ENCODE data around the gene SLC15A1.

The SLC15A1 gene

DNA sequence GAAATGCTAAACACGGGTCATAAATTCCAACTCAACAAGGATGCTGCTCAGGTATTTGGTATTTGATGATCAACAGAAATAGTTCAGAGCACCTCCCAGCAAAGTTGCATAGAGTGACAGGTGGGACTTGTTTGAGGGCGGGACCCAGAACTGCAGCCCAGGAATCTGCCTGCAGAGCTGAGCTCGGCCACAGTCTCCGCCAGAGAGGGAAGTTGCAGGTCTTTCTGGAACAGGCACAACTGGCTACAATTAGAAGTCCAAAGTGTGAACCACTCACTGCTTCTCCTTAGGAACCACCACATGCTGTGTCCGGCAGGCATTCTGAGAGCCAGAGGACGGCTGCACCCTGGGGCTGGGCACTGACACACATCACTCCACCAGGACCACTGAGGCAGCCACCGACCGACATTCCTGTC is 1.1 kb downstream of the SLC15A1 start:
- Mint-ChIP-seq H3K36me3 (ENCODE audit: low read depth) (peaks cover 7% of the 10 kb centered on the region), H3K4me1 (no peaks in the 10 kb centered on the region), H3K9me3 (peaks cover 12% of the 10 kb centered on the region), H3K4me3 (no peak overlapping the region), H3K27ac (no peak overlapping the region), H3K27me3 (peaks cover 53% of the 10 kb centered on the region)
- ATAC-seq (no peak), DNase-seq (no peak)

DNA sequence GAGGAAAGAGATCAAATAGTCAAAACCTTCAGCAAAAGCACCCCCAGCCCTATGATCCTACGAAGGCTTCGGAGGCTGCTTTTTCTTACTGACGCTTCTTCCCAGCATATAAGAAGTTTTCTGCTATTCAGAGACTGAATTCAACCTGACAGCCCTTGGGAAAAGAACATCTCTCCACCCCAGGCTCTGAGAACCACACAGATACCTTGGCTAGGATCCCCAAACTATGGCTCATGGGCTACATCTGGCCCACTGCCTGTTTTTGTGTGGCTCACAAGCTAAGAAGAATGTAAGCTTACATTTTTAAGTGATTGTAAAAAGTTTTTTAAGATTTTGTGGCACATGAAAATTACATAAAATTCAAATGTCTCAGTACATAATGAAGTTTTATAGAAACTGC is 3.0 kb downstream of the SLC15A1 start:
- H3K27me3 Mint-ChIP-seq, result peaks cover 46% of the 10 kb centered on the region
- H3K36me3 Mint-ChIP-seq (ENCODE audit: low read depth), result peaks cover 7% of the 10 kb centered on the region
- H3K27ac Mint-ChIP-seq, result no peak overlapping the region
- peaks cover 10% of the 10 kb centered on the region for H3K9me3 Mint-ChIP-seq
- ATAC-seq (no peak), DNase-seq (no peak)
- H3K4me3 Mint-ChIP-seq, result no peak overlapping the region
- H3K4me1 Mint-ChIP-seq, result no peaks in the 10 kb centered on the region

DNA sequence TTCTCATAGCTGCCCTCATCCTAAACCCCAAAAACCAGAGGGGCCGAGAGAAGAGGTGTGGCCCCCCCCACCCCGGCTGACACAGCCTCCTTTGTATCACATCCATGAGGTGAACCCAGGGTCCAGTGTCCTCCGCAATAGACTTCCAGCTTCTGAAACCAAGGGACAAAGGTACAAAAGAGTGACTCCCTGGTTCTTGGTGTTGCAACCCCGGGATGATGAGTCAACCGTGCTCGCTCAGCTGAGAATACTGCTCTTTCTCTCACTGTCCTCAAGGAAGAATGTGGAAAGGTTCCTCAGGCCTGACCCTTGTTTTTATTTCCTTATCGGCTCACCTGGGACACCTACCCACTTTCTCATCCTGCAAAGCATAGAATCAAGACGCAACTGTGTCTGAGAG is 5.5 kb downstream of the SLC15A1 start:
- Mint-ChIP-seq H3K36me3 (ENCODE audit: low read depth) (no peaks in the 10 kb centered on the region), H3K4me3 (no peak overlapping the region), H3K4me1 (no peaks in the 10 kb centered on the region), H3K27me3 (peaks cover 26% of the 10 kb centered on the region), H3K9me3 (no peaks in the 10 kb centered on the region), H3K27ac (no peak overlapping the region)
- DNase-seq (no peak), ATAC-seq (no peak)

DNA sequence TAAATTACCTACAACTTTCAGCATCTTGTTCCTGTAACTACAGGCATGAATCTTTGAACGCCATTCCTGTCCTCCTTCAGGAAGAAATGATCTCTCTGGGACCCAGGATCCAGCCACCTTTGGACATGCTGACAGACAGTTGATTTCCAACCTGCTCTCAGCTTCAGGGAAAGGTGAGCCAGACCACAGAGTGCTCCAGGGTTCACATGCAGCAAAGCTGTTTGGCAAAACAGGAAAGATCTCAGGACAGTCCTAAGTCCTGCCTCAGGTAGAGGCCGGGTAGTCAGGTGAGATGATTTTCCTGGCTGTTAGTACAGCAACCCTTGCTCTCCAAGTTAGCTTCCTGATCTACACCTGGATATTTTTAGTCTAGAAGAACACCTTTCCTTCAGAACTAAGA is 9.1 kb downstream of the SLC15A1 start:
- DNase-seq, result no peak
- H3K36me3 Mint-ChIP-seq (ENCODE audit: low read depth), result no peaks in the 10 kb centered on the region
- H3K9me3 Mint-ChIP-seq, result peaks cover 4% of the 10 kb centered on the region
- no peaks in the 10 kb centered on the region for H3K4me1 Mint-ChIP-seq
- no peak for ATAC-seq
- no peak overlapping the region for H3K27ac Mint-ChIP-seq
- no peak overlapping the region for H3K4me3 Mint-ChIP-seq
- peaks cover 4% of the 10 kb centered on the region for H3K27me3 Mint-ChIP-seq

DNA sequence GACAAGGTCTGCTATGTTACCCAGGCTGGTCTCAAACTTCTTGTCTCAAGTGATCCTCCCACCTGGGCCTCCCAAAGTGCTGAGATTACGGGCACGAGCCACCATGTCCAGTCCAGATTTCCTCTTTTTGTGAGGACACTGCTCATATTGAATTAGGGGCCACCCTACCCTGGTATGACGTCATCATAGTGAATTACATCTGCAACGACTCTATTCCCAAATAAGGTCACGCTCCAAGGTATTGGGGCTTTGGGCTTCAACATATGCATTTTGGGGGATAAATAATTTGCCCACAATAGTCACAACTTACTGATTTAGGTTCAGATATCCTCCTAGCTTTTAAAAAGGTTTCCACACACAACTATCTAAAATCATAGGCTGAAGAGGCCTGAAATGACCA is 9.5 kb downstream of the SLC15A1 start:
- H3K27me3 Mint-ChIP-seq, result peaks cover 4% of the 10 kb centered on the region
- no peak overlapping the region for H3K27ac Mint-ChIP-seq
- no peaks in the 10 kb centered on the region for H3K36me3 Mint-ChIP-seq (ENCODE audit: low read depth)
- H3K9me3 Mint-ChIP-seq, result peaks cover 7% of the 10 kb centered on the region
- DNase-seq (no peak), ATAC-seq (no peak)
- H3K4me3 Mint-ChIP-seq, result no peak overlapping the region
- H3K4me1 Mint-ChIP-seq, result no peaks in the 10 kb centered on the region

DNA sequence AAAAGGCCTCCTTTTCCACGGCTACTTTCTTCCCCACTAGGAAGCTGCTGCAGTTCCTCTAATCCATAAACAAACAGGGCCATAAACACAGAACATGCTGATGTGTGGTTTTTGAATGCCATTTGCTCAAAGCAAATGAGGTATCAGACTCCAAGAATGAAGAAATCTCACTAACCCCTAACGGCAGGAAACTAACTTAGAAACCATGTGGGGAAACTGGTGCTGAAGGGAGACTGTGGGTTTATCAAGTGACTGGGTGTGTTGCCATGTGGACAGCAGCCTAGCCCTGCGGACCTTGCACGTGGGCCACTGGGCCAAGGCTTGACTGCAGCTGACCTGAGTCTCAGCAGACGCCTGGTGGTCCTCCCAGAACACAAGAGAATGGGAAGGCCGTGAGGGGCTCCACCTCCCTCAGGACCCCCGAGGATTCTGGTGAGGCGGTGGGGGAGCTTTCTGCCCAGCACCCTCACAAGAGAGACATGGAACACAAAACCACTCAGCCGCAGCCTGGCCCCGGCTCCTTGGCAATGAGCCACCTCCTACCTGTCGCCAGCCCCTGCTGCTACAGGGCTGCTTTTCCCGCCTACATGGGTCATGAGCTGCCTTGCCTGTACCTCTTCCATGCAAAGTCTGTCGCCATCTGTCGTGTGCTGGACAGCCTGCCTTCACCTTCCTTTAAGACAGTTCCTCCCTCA is 10.6 kb downstream of the SLC15A1 start:
- DNase-seq (no peak), ATAC-seq (no peak)
- Mint-ChIP-seq H3K4me1 (no peaks in the 10 kb centered on the region), H3K36me3 (ENCODE audit: low read depth) (no peaks in the 10 kb centered on the region), H3K27me3 (peaks cover 2% of the 10 kb centered on the region), H3K9me3 (peaks cover 13% of the 10 kb centered on the region), H3K27ac (no peak overlapping the region), H3K4me3 (no peak overlapping the region)

DNA sequence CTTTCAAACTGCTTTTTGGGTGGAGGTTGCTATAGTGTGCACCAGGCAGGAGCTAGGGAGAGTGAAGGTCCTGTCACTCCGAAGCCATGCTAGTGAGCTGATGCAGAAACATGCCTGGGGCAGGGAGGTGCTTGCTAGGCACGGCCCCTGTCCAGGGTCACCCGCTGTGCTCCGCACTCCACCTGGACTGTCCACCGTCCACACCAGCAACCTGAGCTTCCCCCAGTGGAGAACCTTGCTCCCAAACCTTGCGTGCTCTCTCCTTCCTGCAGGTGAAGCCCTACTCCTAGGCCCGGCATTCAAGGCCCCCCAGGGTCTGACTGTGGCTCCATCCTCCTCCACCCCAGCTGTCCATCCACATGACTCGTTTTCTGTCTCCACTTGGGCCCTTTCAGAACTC is 12.3 kb downstream of the SLC15A1 start:
- Mint-ChIP-seq H3K4me1 (no peaks in the 10 kb centered on the region), H3K27me3 (no peaks in the 10 kb centered on the region), H3K4me3 (no peak overlapping the region), H3K27ac (no peak overlapping the region), H3K9me3 (peaks cover 13% of the 10 kb centered on the region), H3K36me3 (ENCODE audit: low read depth) (no peaks in the 10 kb centered on the region)
- DNase-seq (no peak), ATAC-seq (no peak)

DNA sequence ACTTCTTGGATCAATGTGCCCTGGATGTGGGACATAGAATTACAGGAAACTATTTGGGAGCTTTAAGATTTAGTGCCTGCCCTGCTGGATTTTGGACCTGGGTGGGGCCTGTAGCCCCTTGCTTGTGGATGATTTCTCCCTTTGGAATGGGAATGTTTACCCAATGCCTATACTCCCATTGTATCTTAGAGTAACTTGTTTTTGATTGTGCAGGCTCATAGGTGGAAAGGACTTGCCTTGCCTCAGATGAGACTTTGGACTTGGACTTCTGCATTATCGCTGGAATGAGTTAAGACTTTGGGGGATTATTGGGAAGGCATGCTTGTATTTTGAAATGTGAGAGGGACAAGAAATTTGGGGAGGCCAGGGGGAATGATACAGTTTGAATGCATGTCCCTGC is 13.5 kb downstream of the SLC15A1 start:
- Mint-ChIP-seq H3K4me3 (no peak overlapping the region), H3K36me3 (ENCODE audit: low read depth) (no peaks in the 10 kb centered on the region), H3K4me1 (no peaks in the 10 kb centered on the region), H3K9me3 (peaks cover 13% of the 10 kb centered on the region), H3K27me3 (no peaks in the 10 kb centered on the region), H3K27ac (no peak overlapping the region)
- ATAC-seq (no peak), DNase-seq (no peak)

DNA sequence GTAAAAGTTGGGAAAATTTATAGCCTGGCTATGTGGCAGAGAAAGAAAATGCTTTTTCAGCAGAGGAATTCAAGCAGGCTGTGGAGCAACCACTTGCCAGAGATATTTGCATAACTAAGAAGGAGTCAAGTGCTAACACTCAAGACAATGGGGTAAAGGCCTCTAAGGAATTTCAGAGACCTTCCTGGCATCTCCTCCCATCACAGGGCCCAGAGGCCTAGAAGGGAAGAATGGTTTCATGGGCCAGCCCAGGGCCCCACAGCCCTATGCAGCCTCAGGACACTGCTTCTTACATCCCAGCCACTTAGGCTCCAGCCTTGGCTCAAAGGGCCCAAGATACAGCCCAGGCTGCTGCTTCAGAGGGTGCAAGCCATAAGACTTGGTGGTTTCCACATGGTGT is 14.3 kb downstream of the SLC15A1 start:
- DNase-seq (no peak), ATAC-seq (no peak)
- no peak overlapping the region for H3K4me3 Mint-ChIP-seq
- no peaks in the 10 kb centered on the region for H3K36me3 Mint-ChIP-seq (ENCODE audit: low read depth)
- H3K4me1 Mint-ChIP-seq, result no peaks in the 10 kb centered on the region
- H3K27ac Mint-ChIP-seq, result no peak overlapping the region
- peaks cover 13% of the 10 kb centered on the region for H3K9me3 Mint-ChIP-seq
- H3K27me3 Mint-ChIP-seq, result no peaks in the 10 kb centered on the region

DNA sequence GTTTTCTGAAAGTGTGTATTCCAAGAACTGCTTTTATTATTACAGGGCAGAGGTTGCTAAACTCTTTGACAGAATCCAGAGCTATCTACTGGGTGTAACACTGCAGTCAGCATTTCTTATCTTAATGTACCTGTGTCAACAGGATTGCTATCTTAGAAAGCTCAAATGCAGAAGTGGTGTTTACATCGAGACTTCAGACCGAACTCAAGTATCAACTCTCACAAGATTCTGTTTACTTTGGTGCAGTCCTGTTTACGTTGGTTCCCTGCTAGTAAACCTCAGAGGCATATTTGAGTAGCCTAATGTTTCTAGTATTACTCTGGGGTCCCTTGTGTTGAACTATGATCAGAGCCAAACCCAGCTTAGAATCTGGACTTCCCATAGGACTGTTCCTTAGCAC is 20.5 kb downstream of the SLC15A1 start:
- H3K36me3 Mint-ChIP-seq (ENCODE audit: low read depth), result no peaks in the 10 kb centered on the region
- no peak for ATAC-seq
- peaks cover 4% of the 10 kb centered on the region for H3K4me1 Mint-ChIP-seq
- H3K27me3 Mint-ChIP-seq, result peaks cover 3% of the 10 kb centered on the region
- no peaks in the 10 kb centered on the region for H3K9me3 Mint-ChIP-seq
- no peak for DNase-seq
- H3K27ac Mint-ChIP-seq, result no peak overlapping the region
- no peak overlapping the region for H3K4me3 Mint-ChIP-seq

DNA sequence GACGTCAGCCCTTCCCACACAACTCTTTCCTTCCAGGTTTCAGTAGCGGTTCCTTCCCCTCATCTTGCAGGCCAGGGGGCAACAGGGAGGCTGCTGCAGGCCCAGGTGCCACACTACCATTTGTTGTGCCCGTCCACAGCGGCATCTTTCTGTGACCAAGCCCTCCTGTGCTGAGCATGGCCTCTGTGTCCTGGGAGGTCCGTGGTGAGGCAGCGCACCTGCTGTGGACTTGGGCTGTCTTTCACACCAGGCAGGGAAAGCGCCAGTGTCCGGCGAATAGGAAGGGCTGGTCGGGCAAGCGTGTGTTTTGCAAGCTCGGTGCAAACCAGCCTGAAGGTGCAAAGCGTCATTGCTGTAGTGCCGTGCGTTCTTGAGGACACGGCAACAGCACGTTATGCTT is 21.4 kb downstream of the SLC15A1 start:
- H3K27ac Mint-ChIP-seq, result no peak overlapping the region
- H3K4me1 Mint-ChIP-seq, result peaks cover 4% of the 10 kb centered on the region
- ATAC-seq, result no peak
- H3K4me3 Mint-ChIP-seq, result no peak overlapping the region
- no peak for DNase-seq
- peaks cover 3% of the 10 kb centered on the region for H3K27me3 Mint-ChIP-seq
- no peaks in the 10 kb centered on the region for H3K36me3 Mint-ChIP-seq (ENCODE audit: low read depth)
- no peaks in the 10 kb centered on the region for H3K9me3 Mint-ChIP-seq

DNA sequence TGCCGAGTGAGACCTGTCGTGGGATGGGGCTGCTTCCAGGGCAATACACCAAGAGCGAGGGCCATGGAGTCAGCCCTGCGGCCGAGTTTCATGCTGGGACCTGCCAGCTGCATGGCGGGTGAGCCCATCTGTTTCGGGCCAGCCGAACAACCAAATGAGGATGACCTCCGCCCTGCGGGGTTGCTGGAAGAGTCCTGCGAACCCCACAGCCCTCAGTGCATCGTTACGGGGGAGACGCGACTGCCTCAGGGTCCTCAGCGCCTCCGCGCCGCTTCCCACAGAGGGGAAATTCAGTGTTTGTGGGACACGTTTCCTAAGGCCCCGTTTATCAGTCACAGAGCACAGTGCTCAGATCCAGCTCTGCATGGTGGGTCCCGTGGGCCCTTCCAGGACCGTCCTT is 22.0 kb downstream of the SLC15A1 start:
- ATAC-seq (no peak), DNase-seq (no peak)
- H3K4me3 Mint-ChIP-seq, result no peak overlapping the region
- no peaks in the 10 kb centered on the region for H3K36me3 Mint-ChIP-seq (ENCODE audit: low read depth)
- no peaks in the 10 kb centered on the region for H3K9me3 Mint-ChIP-seq
- H3K4me1 Mint-ChIP-seq, result peaks cover 4% of the 10 kb centered on the region
- peaks cover 3% of the 10 kb centered on the region for H3K27me3 Mint-ChIP-seq
- H3K27ac Mint-ChIP-seq, result no peak overlapping the region

DNA sequence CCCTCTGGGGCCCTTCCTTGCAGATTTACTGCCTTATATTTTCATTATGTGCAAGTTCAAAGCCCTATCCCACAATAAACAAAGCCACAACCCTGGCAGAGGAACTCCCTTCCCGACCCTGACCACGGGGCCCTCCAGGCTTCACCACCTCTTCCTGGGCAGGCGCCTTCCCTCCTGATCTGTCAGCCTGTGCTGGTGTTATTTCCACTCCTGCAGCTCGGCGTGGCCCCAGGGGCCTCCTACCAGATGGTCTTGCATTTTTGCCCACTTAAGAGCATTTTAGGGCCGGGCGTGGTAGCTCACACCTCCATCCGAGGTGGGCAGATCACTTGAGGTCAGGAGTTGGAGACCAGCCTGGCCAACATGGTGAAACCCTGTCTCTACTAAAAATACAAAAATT is 22.8 kb downstream of the SLC15A1 start:
- DNase-seq (no peak), ATAC-seq (no peak)
- H3K9me3 Mint-ChIP-seq, result no peaks in the 10 kb centered on the region
- peaks cover 3% of the 10 kb centered on the region for H3K27me3 Mint-ChIP-seq
- no peaks in the 10 kb centered on the region for H3K36me3 Mint-ChIP-seq (ENCODE audit: low read depth)
- peaks cover 4% of the 10 kb centered on the region for H3K4me1 Mint-ChIP-seq
- no peak overlapping the region for H3K4me3 Mint-ChIP-seq
- H3K27ac Mint-ChIP-seq, result no peak overlapping the region

DNA sequence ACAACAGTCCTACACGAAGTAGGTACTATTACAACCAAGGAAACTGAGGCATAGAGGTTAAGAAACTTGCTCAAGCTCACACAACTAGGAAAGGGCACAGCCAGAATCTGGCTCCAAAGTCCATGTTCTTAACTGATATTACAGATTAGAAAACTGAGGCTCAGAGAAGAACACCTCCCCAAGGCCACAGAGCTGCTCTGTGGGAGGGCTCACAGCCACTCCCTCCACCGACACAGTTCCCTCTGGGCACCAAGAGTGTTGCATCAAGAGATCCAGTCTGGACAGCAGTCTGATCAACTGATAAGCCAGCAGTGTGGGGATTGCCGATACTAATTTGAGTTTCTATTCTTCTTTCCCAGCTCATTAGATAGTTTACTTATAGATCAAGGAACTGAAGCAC is 29.5 kb downstream of the SLC15A1 start:
- no peaks in the 10 kb centered on the region for H3K36me3 Mint-ChIP-seq (ENCODE audit: low read depth)
- no peak overlapping the region for H3K4me3 Mint-ChIP-seq
- H3K9me3 Mint-ChIP-seq, result no peaks in the 10 kb centered on the region
- no peak overlapping the region for H3K27ac Mint-ChIP-seq
- H3K4me1 Mint-ChIP-seq, result no peaks in the 10 kb centered on the region
- DNase-seq (no peak), ATAC-seq (no peak)
- no peaks in the 10 kb centered on the region for H3K27me3 Mint-ChIP-seq

DNA sequence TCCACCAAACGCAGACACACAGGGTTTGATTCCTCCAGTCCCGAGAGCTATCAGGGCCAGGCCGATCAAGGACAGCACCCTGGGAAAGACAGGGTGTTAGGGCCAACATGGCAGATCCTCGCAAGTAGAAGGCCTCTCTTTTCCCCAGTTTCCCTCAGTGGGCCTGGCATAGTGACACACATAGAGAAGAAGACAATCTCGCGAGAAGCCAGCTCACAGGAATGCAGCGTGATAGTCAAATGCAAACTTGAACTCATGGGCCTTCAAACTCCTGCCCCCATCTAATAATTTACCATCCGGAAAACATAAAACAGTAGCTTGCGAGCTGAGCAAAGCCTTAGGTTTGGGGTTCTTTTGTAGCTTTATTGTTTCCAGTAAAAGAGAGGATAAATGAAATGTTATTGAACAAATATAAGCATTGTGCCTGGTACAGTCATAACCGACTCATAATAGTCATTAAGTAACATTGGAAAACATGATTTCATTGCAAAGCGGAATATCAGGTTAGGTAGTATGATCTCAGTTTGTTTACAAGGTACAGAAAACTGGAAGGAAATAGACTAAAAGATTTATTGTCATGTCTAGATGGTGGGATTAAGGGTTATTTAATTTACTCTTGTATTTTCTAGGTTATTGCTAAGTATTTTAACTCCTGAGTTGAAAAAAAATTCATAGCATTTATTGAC is 30.5 kb downstream of the SLC15A1 start:
- Mint-ChIP-seq H3K9me3 (no peaks in the 10 kb centered on the region), H3K27me3 (no peaks in the 10 kb centered on the region), H3K4me1 (no peaks in the 10 kb centered on the region), H3K27ac (no peak overlapping the region), H3K4me3 (no peak overlapping the region), H3K36me3 (ENCODE audit: low read depth) (no peaks in the 10 kb centered on the region)
- DNase-seq (no peak), ATAC-seq (no peak)
